H1 (cell line): ENCODE results near the gene DNER. TPM values are rescaled to one million over a fixed set of nuclear protein-coding genes. Genes with fewer than 3 reads are reported as not detected.

Experiments
- CTCF ChIA-PET: fragments of 300-600 bp; sonication (Branson Sonifier 250); formaldehyde crosslinking; loops from one replicate; lab custom pipeline; 2021; ENCODE audit not compliant: partially characterized antibody; lab: Charles Lee
- POLR2A ChIA-PET: fragments of 300-600 bp; sonication (Branson Sonifier 250); formaldehyde crosslinking; loops from one replicate; lab custom pipeline; 2021; ENCODE audit warnings: inconsistent platforms; ENCODE audit not compliant: partially characterized antibody; lab: Charles Lee
- DNase-seq, 2 experiments: peaks; one replicate each; pipeline versions ENCODE4 v3.0.0 to v3.0.0-alpha.2; 2010 to 2022; ENCODE audit warnings: low spot score in 2 of 2, low read depth in 1 of 2, mixed read lengths in 1 of 2
- FAIRE-seq: peaks from 2 replicates; lab custom pipeline; 2011; peaks lifted over from hg19 to GRCh38; lab: Jason Lieb, UNC
- H2AFZ ChIP-seq: 2 replicates; pipeline ENCODE4 v1.8.1; 2012; ENCODE audit warnings: low read length, inconsistent platforms
- H2AK5ac ChIP-seq: 2 replicates; pipeline ENCODE4 v1.6.1; 2013; ENCODE audit warnings: low read depth, low read length
- H2BK120ac ChIP-seq: replicated peaks from 2 replicates; pipeline ENCODE3; 2013; ENCODE audit warnings: low read depth, low read length, inconsistent platforms
- H2BK12ac ChIP-seq: 2 replicates; pipeline ENCODE4 v1.6.1; 2013; ENCODE audit warnings: low read depth, low read length
- H2BK15ac ChIP-seq: 2 replicates; pipeline ENCODE4 v1.6.1; 2013; ENCODE audit warnings: low read length
- H2BK20ac ChIP-seq: 2 replicates; pipeline ENCODE4 v1.6.1; 2013; ENCODE audit warnings: low read length
- H2BK5ac ChIP-seq: 2 replicates; pipeline ENCODE4 v1.6.1; 2013; ENCODE audit warnings: low read depth, low read length
- H3K14ac ChIP-seq: 2 replicates; pipeline ENCODE4 v1.6.1; 2013; ENCODE audit warnings: inconsistent platforms; ENCODE audit not compliant: insufficient read length
- H3K18ac ChIP-seq: 2 replicates; pipeline ENCODE4 v1.6.1; 2013; ENCODE audit warnings: low read length; ENCODE audit errors: extremely low read depth
- H3K23ac ChIP-seq: 2 replicates; pipeline ENCODE4 v1.6.1; 2013; ENCODE audit warnings: inconsistent platforms; ENCODE audit not compliant: insufficient read length
- H3K23me2 ChIP-seq: 2 replicates; pipeline ENCODE4 v1.6.1; 2013; ENCODE audit warnings: low read depth, low read length
- H3K27ac ChIP-seq: 2 replicates; pipeline ENCODE4 v1.6.1; 2011; ENCODE audit warnings: low read depth, low read length, inconsistent platforms
- H3K27me3 ChIP-seq, 4 experiments: replicated peaks in 1 of 4; 1 replicate in 1 of 4; 2 replicates in 3 of 4; pipeline versions ENCODE4 v1.6.1 to v1.8.1; 2011 to 2013; ENCODE audit warnings: low read length in 3 of 4, mild to moderate bottlenecking in 3 of 4, inconsistent platforms in 2 of 4, mixed read lengths in 2 of 4, moderate library complexity in 1 of 4; ENCODE audit not compliant: control insufficient read depth in 3 of 4, insufficient read depth in 3 of 4; ENCODE audit errors: extremely low read depth in 1 of 4
- H3K36me3 ChIP-seq, 4 experiments: 2 replicates each; pipeline versions ENCODE4 v1.6.1 to v1.8.1; 2011 to 2013; ENCODE audit warnings: mild to moderate bottlenecking in 4 of 4, low read length in 3 of 4, moderate library complexity in 2 of 4, control low read depth in 1 of 4, inconsistent platforms in 1 of 4; ENCODE audit not compliant: insufficient read depth in 4 of 4, control insufficient read depth in 2 of 4
- H3K4ac ChIP-seq: replicated peaks from 2 replicates; pipeline ENCODE3; 2013; ENCODE audit warnings: low read length, low read depth, mixed read lengths, inconsistent platforms; ENCODE audit not compliant: insufficient read length
- H3K4me1 ChIP-seq, 4 experiments: replicated peaks in 1 of 4; 1 replicate in 1 of 4; 2 replicates in 3 of 4; pipeline versions ENCODE4 v1.6.1 to v1.8.1; 2011 to 2013; ENCODE audit warnings: low read length in 3 of 4, inconsistent platforms in 2 of 4, mixed read lengths in 1 of 4; ENCODE audit not compliant: insufficient read depth in 4 of 4, control insufficient read depth in 3 of 4
- H3K4me2 ChIP-seq, 2 experiments: 2 replicates each; pipeline versions ENCODE4 v1.6.1 to v1.8.1; 2011 to 2013; ENCODE audit warnings: low read depth in 2 of 2, low read length in 2 of 2, control low read depth in 1 of 2, inconsistent platforms in 1 of 2, mild to moderate bottlenecking in 1 of 2; ENCODE audit not compliant: insufficient read depth in 1 of 2
- H3K4me3 ChIP-seq, 4 experiments: fragments of 200-600, 300-600 bp in 1 of 4; sonication (generic), shearing (Covaris generic), sonication (Bioruptor Twin) in 1 of 4; 2 replicates each; pipeline versions ENCODE4 v1.5.1 to v1.8.1; 2011 to 2016; ENCODE audit warnings: low read length in 4 of 4, low read depth in 3 of 4, control low read depth in 2 of 4, inconsistent platforms in 2 of 4, mild to moderate bottlenecking in 2 of 4, mixed read lengths in 1 of 4, moderate library complexity in 1 of 4; ENCODE audit not compliant: insufficient read depth in 2 of 4; ENCODE audit errors: extremely low read depth in 1 of 4
- H3K56ac ChIP-seq: replicated peaks from 2 replicates; pipeline ENCODE3; 2013; ENCODE audit warnings: low read depth, mild to moderate bottlenecking, mixed read lengths, low read length, inconsistent platforms; ENCODE audit not compliant: insufficient read length
- H3K79me1 ChIP-seq: 2 replicates; pipeline ENCODE4 v1.6.1; 2013; ENCODE audit warnings: low read depth, low read length, control low read depth
- H3K79me2 ChIP-seq, 2 experiments: 2 replicates each; pipeline versions ENCODE4 v1.6.1 to v1.8.1; 2012 to 2013; ENCODE audit warnings: low read length in 2 of 2, mild to moderate bottlenecking in 2 of 2, inconsistent platforms in 1 of 2; ENCODE audit not compliant: insufficient read depth in 2 of 2, control insufficient read depth in 1 of 2
- H3K9ac ChIP-seq, 4 experiments: replicated peaks in 1 of 4; 1 replicate in 1 of 4; 2 replicates in 3 of 4; pipeline versions ENCODE4 v1.6.1 to v1.8.1; 2011 to 2013; ENCODE audit warnings: low read depth in 3 of 4, low read length in 3 of 4, control low read depth in 2 of 4, mild to moderate bottlenecking in 2 of 4, moderate library complexity in 2 of 4, inconsistent platforms in 1 of 4; ENCODE audit errors: extremely low read depth in 1 of 4
- H3K9me3 ChIP-seq, 2 experiments: 2 replicates each; pipeline versions ENCODE4 v1.6.1 to v1.8.1; 2012 to 2013; ENCODE audit warnings: mild to moderate bottlenecking in 2 of 2, moderate library complexity in 2 of 2, control low read depth in 1 of 2, inconsistent platforms in 1 of 2, low read depth in 1 of 2, low read length in 1 of 2, mixed read lengths in 1 of 2; ENCODE audit not compliant: insufficient read depth in 2 of 2
- H4K20me1 ChIP-seq, 2 experiments: replicated peaks in 1 of 2; 2 replicates each; pipeline versions ENCODE3 to v1.8.1; 2011 to 2013; ENCODE audit warnings: inconsistent platforms in 2 of 2, low read length in 2 of 2, mild to moderate bottlenecking in 1 of 2; ENCODE audit not compliant: insufficient read depth in 2 of 2, control insufficient read depth in 1 of 2
- H4K5ac ChIP-seq: 2 replicates; pipeline ENCODE4 v1.6.1; 2013; ENCODE audit warnings: low read length, low read depth, mixed read lengths, inconsistent platforms; ENCODE audit not compliant: insufficient read length
- H4K8ac ChIP-seq: 2 replicates; pipeline ENCODE4 v1.8.0; 2013; ENCODE audit warnings: mild to moderate bottlenecking, moderate library complexity, low read length, inconsistent platforms; ENCODE audit not compliant: insufficient read depth; ENCODE audit errors: extremely low read depth
- H4K91ac ChIP-seq: replicated peaks from 2 replicates; pipeline ENCODE3; 2013; ENCODE audit warnings: low read length, mixed read lengths, inconsistent platforms; ENCODE audit not compliant: insufficient read length
- CHD2 ChIP-seq: IDR thresholded peaks from 2 replicates; pipeline ENCODE4 v1.6.1; 2012; ENCODE audit warnings: low read length, improper control_type of control experiment
- NRF1 ChIP-seq: IDR thresholded peaks from 2 replicates; pipeline ENCODE4 v1.6.1; 2011; ENCODE audit warnings: mild to moderate bottlenecking, low read depth, low read length, improper control_type of control experiment
- TCF12 ChIP-seq: IDR thresholded peaks from 2 replicates; pipeline ENCODE4 v1.6.1; 2011; ENCODE audit warnings: low read depth, mild to moderate bottlenecking, low read length
- WGBS, 2 experiments: shearing (Covaris generic) in 1 of 2; methylation state at CpG; one replicate each; pipeline versions ENCODE4 v1.1.6 to v1.1.7; 2013 to 2015; ENCODE audit warnings: low lambda C conversion rate in 2 of 2, mixed read lengths in 2 of 2, inconsistent platforms in 1 of 2, low coverage in 1 of 2, missing lambda C conversion rate in 1 of 2; ENCODE audit not compliant: insufficient replicate concordance in 2 of 2, insufficient coverage in 1 of 2, insufficient read length in 1 of 2; ENCODE audit errors: extremely low coverage in 1 of 2, missing lambda C conversion rate in 1 of 2; 5-methylcytosine and 5-hydroxymethylcytosine counted together
- polyA plus RNA-seq, 7 experiments: library from polyadenylated mRNA; depleted of rRNA in 3 of 7; stranded (reverse) in 5 of 7; unstranded in 2 of 7; fragments of >200 nt in 5 of 7; fragments of 200-250 nt in 2 of 7; gene quantifications; 1 replicate in 5 of 7; 2 replicates in 1 of 7; 4 replicates in 1 of 7; pipeline versions ENCODE4 v1.2.1 to v1.2.3, GENCODE V29; 2011 to 2013; ENCODE audit warnings: missing spikeins in 2 of 7, mixed read lengths in 2 of 7
- total RNA-seq: library from RNA; stranded (reverse); fragmentation: NEBNext Ultra II Directional; extraction: Animal tissue kit (Norgen Biotek cat#: 25700); gene quantifications from 2 replicates; pipeline ENCODE4 v1.2.1, GENCODE V29; 2021

DNER gene
- total and polyA plus RNA-seq, 2 of the 8 experiments (the other 6 are each of a cell fraction or from before 2014, with no cell fraction given) = 6.8 to 16.3 TPM

GRCh38 chr2:229456091-229456490, 258.3 kb downstream of the DNER start:
- H3K18ac ChIP-seq = no peak overlapping the region
- no peaks in the 10 kb centered on the region for H3K79me2 ChIP-seq
- no peak overlapping the region for H3K4ac ChIP-seq
- no peak overlapping the region for H4K91ac ChIP-seq
- FAIRE-seq (no peak), DNase-seq (no peak)
- no peak overlapping the region for H2BK20ac ChIP-seq
- POLR2A ChIA-PET = no interaction called here
- no peak overlapping the region for H3K27ac ChIP-seq
- H2BK12ac ChIP-seq = no peak overlapping the region
- no peak overlapping the region for H4K5ac ChIP-seq
- H3K23ac ChIP-seq = no peak overlapping the region
- no peak overlapping the region for H4K8ac ChIP-seq
- no peak overlapping the region for H3K9ac ChIP-seq
- H3K4me1 ChIP-seq = no peaks in the 10 kb centered on the region
- no peaks in the 10 kb centered on the region for H3K27me3 ChIP-seq
- H2BK5ac ChIP-seq = no peak overlapping the region
- no peaks in the 10 kb centered on the region for H4K20me1 ChIP-seq
- H3K23me2 ChIP-seq = no peaks in the 10 kb centered on the region
- H3K4me3 ChIP-seq = no peak overlapping the region
- no peaks in the 10 kb centered on the region for H3K9me3 ChIP-seq
- H2BK15ac ChIP-seq = no peak overlapping the region
- H3K14ac ChIP-seq = no peak overlapping the region
- no peak overlapping the region for H2AK5ac ChIP-seq
- TF ChIP-seq NRF1 (no peak), TCF12 (no peak), CHD2 (no peak)
- TF ChIP-seq, all 59 proteins: peak for 0
- Histone ChIP-seq H3K36me3 (no peaks in the 10 kb centered on the region), H2AFZ (no peak overlapping the region), H3K56ac (no peak overlapping the region), H3K4me2 (no peak overlapping the region), H2BK120ac (no peak overlapping the region), H3K79me1 (no peaks in the 10 kb centered on the region)
- WGBS, 2 experiments = 88% methylated on average over 6 of the region's 6 CpGs; no CpG with 5 or more reads in 1 of the 2 experiments
- CTCF ChIA-PET = no interaction called here
